ENCODE data around the gene ANKRD65.
"Not testable (repeated sequence)": the region's sequence is repeated elsewhere in the genome, so short reads cannot be mapped to it uniquely, and the experiment has no call there.

The ANKRD65 gene

DNA sequence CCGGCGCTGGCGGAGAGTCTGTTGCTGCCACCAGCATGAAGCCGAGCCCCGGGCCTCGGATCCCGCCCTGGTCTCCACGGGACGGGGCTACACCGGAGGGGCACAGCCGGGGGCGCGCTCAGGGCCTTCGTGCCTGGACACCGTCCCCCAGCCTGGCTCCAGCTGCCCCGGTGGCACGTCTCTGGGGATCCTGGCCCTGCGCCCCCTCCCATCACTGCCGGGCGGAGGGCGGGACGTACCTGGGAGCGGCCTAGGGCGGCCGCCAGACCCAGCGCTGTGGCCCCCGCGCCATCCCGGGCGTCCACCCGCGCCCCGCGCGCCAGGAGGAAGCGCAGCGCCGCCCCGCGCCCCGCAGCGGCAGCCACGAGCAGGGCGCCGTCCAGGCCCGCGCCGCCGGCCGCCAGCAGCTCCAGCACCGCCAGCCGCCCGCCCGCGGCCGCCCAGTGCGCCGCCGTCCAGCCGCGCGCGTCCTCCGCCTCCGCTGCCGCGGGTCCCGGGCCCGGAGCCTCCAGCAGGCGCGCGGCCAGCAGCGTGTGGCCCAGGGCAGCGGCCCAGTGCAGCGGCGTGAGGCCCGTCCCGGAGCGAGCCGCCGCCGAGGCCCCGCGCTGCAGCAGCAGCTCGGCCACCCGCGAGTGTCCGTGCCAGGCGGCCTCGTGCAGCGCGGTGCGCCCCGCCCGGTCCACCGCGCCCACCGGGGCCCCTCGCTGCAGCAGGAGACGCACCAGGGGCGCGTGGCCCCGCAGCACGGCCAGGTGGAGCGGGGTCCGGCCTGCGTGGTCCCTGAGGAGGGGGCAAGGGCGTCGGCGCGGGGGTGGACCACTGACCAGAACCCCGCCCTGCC lies 1.0 kb downstream of the ANKRD65 start:
- H3K27me3 ChIP-seq (replicated peaks; ENCODE audit: control insufficient read depth, insufficient read depth, low read length) = no peaks in the 10 kb centered on the region
- DNase-seq (ENCODE audit: low read depth) = peak; percentile 37
- peak overlapping the region; percentile 41 for H3K4me3 ChIP-seq (ENCODE audit: low read length)

DNA sequence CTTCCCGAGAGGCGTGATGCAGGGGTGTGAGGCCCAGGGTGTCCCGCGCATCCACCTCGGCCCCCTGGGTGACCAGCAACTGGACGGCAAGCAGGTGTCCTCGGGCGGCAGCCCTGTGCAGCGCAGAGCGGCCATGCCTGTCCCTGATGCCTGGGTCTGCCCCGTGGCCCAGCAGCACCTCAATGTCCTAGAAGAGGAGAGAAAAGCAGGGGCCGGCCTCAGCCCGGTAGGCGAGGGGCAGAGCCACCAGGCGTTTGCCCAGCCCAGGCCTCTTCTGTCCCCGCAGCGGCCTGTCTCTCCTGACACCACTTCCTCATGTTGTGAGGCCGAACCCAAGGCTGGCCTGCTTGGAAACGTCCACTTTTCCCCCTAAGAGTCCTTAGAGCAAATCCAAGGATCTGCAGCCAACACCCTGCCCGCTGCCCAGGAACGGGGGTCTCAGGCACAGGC lies 1.7 kb downstream of the ANKRD65 start:
- DNase-seq (ENCODE audit: low read depth) = no peak
- H3K4me3 ChIP-seq (ENCODE audit: low read length) = peak overlapping the region; percentile 41
- no peaks in the 10 kb centered on the region for H3K36me3 ChIP-seq (ENCODE audit: control insufficient read depth, insufficient read depth, low read length, severe bottlenecking)
- peak overlapping the region; percentile 64 for H3K9ac ChIP-seq (ENCODE audit: low read length)
- no peaks in the 10 kb centered on the region for H3K27me3 ChIP-seq (replicated peaks; ENCODE audit: control insufficient read depth, insufficient read depth, low read length)
- no peaks in the 10 kb centered on the region for H3K4me1 ChIP-seq (ENCODE audit: control insufficient read depth, insufficient read depth, low read length)
- no peaks in the 10 kb centered on the region for H3K9me3 ChIP-seq (ENCODE audit: control insufficient read depth, low read length)

More for the DNA sequence above, 1.0 kb downstream of the ANKRD65 start:
- Histone ChIP-seq H3K9me3 (ENCODE audit: control insufficient read depth, low read length) (no peaks in the 10 kb centered on the region), H3K36me3 (ENCODE audit: control insufficient read depth, insufficient read depth, low read length, severe bottlenecking) (no peaks in the 10 kb centered on the region), H3K4me1 (ENCODE audit: control insufficient read depth, insufficient read depth, low read length) (no peaks in the 10 kb centered on the region), H3K9ac (ENCODE audit: low read length) (peak overlapping the region; percentile 64)

DNA sequence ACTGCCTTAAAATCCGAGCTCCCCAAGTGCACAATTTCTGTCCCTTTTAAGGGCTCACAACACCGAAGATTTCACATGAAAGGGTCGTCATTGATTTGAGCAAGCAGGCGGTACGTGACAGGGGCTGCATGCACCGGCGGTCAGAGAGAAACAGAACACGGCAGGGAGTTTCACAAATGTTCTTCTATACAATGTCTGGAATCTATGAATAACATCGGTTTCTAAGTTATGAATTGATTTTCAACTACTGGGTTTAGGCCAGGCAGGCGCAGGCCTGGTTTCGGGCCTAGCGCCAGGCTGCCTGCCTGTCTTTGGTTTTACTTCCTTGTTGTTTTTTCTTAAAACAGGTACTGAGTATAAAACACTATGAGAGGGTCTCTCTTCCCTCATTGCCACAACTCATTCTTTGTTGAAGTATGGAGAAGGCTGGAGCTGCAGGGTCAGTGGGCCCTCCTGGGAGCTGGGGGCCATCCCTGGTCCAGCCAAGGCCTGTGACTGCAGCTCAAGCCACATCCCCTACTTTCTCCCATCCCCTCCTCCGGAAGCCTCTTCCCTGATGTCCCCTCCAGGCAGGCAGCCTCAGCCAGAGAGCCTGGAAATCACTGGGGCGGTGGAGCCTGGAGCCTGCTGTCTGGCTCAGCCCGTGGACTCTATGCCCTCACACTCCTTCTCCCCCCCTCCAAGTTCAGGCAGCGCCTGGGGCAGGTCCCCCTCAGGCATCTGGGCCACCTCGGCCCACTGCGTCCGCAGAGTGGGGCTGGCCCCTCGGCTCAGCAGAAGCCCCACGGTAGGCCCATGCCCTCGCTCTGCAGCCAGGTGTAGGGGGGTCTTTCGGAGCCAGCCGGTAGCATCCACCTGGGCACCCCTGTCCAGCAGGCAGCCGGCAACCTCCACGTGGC lies 2.4 kb downstream of the ANKRD65 start:
- Histone ChIP-seq H3K36me3 (ENCODE audit: control insufficient read depth, insufficient read depth, low read length, severe bottlenecking) (no peaks in the 10 kb centered on the region), H3K9ac (ENCODE audit: low read length) (no peak overlapping the region), H3K4me1 (ENCODE audit: control insufficient read depth, insufficient read depth, low read length) (no peaks in the 10 kb centered on the region), H3K27me3 (replicated peaks; ENCODE audit: control insufficient read depth, insufficient read depth, low read length) (no peaks in the 10 kb centered on the region), H3K4me3 (ENCODE audit: low read length) (no peak overlapping the region), H3K9me3 (ENCODE audit: control insufficient read depth, low read length) (no peaks in the 10 kb centered on the region)
- no peak for DNase-seq (ENCODE audit: low read depth)

DNA sequence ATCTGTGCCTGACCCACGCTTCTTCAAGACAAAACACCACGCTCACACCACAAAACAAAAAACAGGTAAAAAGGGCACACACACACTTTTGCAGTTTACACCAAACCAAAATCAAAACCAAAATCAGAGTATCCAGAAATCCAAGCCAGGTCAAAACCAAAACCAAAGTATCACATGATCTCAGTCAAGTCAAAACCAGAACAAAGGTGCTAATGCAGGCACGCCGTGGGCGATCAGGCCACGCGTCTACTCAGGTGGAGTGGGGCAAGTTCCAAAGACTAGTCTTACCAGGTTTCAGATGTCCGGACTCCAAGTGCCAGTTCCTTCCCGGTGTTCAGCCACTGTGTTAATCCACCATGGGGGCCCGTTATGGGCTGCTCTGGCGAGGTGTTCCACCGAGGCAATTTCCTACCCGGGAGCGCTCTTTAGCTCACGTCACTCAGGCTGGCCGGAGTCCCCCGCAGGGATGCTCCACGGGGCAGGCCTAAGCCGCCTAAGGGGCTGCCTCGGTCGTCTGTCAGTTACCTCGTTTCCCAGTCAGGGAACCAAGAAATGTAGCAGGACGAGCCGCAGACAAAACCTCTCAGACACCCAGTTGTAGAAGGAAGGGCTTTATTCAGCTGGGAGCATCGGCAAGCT lies 3.1 kb downstream of the ANKRD65 start:
- not testable (repeated sequence) for H3K4me1 ChIP-seq (ENCODE audit: control insufficient read depth, insufficient read depth, low read length); H3K36me3 ChIP-seq (ENCODE audit: control insufficient read depth, insufficient read depth, low read length, severe bottlenecking); H3K4me3 ChIP-seq (ENCODE audit: low read length); H3K27me3 ChIP-seq (replicated peaks; ENCODE audit: control insufficient read depth, insufficient read depth, low read length); H3K9me3 ChIP-seq (ENCODE audit: control insufficient read depth, low read length); DNase-seq (ENCODE audit: low read depth); H3K9ac ChIP-seq (ENCODE audit: low read length)

DNA sequence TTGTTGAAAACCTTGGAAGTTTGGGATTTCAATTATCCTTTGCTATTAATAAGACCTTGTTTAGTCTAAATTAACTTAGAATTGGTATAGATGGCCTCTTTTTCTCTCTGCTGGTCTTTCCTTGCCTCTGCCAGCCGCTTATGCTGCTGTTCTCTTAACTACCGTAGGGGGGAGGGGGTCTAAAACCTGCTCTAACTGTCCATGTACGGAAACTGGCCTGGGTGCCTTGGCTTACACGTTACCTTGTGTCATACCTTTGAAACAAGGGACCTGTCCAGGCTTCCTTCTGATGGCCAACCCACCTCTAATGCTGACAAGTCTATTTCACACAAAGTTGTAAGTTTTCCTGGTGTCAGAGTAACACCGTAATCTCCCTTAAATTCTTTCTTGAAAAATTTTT lies 3.7 kb downstream of the ANKRD65 start:
- H3K36me3 ChIP-seq (ENCODE audit: control insufficient read depth, insufficient read depth, low read length, severe bottlenecking); H3K9me3 ChIP-seq (ENCODE audit: control insufficient read depth, low read length); H3K4me3 ChIP-seq (ENCODE audit: low read length); H3K9ac ChIP-seq (ENCODE audit: low read length); H3K4me1 ChIP-seq (ENCODE audit: control insufficient read depth, insufficient read depth, low read length); H3K27me3 ChIP-seq (replicated peaks; ENCODE audit: control insufficient read depth, insufficient read depth, low read length); DNase-seq (ENCODE audit: low read depth): not testable (repeated sequence)

DNA sequence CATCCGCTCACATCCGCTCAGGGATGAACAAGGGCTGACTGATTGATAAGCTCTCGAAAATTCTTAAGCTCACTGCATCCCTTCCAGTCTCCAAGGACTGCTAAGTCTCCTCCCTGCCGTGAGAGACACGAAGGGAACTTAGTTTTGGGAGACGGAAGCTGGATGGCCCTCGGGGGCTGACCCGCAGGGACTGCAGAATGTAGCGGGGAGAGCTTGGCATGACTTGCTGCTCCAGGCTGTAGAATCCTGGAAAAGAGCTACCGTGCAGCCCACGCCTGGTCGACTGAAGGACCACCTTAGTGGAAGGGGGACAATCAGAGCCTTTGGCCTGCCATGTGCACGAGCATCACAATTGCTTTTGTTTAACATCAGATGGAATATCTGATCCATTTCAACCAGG lies 5.3 kb downstream of the ANKRD65 start:
- Histone ChIP-seq H3K27me3 (replicated peaks; ENCODE audit: control insufficient read depth, insufficient read depth, low read length) (no peaks in the 10 kb centered on the region), H3K4me1 (ENCODE audit: control insufficient read depth, insufficient read depth, low read length) (no peaks in the 10 kb centered on the region), H3K4me3 (ENCODE audit: low read length) (no peak overlapping the region), H3K9me3 (ENCODE audit: control insufficient read depth, low read length) (no peaks in the 10 kb centered on the region), H3K36me3 (ENCODE audit: control insufficient read depth, insufficient read depth, low read length, severe bottlenecking) (no peaks in the 10 kb centered on the region), H3K9ac (ENCODE audit: low read length) (no peak overlapping the region)
- no peak for DNase-seq (ENCODE audit: low read depth)

DNA sequence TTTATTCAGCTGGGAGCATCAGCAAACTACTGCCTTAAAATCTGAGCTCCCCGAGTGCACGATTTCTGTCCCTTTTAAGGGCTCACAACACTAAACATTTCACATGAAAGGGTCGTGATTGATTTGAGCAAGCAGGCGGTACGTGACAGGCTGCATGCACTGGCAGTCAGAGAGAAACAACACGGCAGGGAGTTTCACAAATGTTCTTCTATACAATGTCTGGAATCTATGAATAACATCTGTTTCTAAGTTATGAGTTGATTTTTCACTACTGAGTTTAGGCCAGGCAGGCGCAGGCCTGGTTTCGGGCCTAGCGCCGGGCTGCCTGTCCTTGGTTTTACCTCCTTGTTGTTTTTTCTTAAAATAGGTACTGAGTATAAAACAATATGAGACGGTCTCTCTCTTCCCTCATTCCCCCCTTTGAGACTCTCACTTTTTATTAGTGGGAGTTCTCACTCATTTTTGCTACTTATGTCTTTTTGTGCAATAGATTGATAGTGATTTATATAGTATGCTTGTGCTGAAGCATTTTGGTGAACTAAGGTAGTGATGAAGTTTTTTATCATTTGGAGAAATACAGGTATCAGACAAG lies 8.7 kb downstream of the ANKRD65 start:
- H3K9ac ChIP-seq (ENCODE audit: low read length); H3K4me1 ChIP-seq (ENCODE audit: control insufficient read depth, insufficient read depth, low read length); DNase-seq (ENCODE audit: low read depth); H3K9me3 ChIP-seq (ENCODE audit: control insufficient read depth, low read length); H3K27me3 ChIP-seq (replicated peaks; ENCODE audit: control insufficient read depth, insufficient read depth, low read length); H3K36me3 ChIP-seq (ENCODE audit: control insufficient read depth, insufficient read depth, low read length, severe bottlenecking); H3K4me3 ChIP-seq (ENCODE audit: low read length): not testable (repeated sequence)

DNA sequence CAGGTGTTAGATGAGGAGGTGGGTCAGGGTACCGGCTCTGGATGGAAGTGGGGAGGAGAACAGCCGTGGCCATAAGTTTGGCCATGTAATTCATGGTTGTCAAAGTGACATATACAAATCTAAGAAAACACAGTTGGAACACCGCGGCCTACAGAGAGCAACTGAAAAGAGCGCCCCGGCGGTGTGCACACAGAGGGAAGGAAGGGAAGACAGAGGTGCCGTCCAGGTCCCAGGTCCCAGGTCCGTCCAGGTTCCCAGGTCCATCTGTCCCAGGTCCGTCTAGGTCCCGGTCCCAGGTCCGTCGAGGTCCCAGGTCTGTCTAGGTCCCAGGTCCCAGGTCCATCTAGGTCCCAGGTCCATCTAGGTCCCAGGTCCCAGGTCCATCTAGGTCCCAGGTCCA lies 9.4 kb downstream of the ANKRD65 start:
- H3K4me1 ChIP-seq (ENCODE audit: control insufficient read depth, insufficient read depth, low read length) = peaks cover 8% of the 10 kb centered on the region
- DNase-seq (ENCODE audit: low read depth) = no peak
- H3K4me3 ChIP-seq (ENCODE audit: low read length) = no peak overlapping the region
- no peaks in the 10 kb centered on the region for H3K9me3 ChIP-seq (ENCODE audit: control insufficient read depth, low read length)
- H3K36me3 ChIP-seq (ENCODE audit: control insufficient read depth, insufficient read depth, low read length, severe bottlenecking) = no peaks in the 10 kb centered on the region
- H3K9ac ChIP-seq (ENCODE audit: low read length) = no peak overlapping the region
- H3K27me3 ChIP-seq (replicated peaks; ENCODE audit: control insufficient read depth, insufficient read depth, low read length) = no peaks in the 10 kb centered on the region

DNA sequence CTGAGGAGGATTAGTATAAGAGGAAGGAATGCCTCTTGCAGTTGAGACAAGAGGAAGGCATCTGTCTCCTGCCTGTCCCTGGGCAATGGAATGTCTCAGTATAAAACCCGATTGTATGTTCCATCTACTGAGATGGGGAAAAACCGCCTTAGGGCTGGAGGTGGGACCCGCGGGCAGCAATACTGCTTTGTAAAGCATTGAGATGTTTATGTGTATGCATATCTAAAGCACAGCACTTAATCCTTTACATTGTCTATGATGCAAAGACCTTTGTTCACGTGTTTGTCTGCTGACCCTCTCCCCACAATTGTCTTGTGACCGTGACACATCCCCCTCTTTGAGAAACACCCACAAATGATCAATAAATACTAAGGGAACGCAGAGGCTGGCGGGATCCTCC lies 10.8 kb downstream of the ANKRD65 start:
- not testable (repeated sequence) for DNase-seq (ENCODE audit: low read depth); H3K9me3 ChIP-seq (ENCODE audit: control insufficient read depth, low read length); H3K9ac ChIP-seq (ENCODE audit: low read length); H3K36me3 ChIP-seq (ENCODE audit: control insufficient read depth, insufficient read depth, low read length, severe bottlenecking); H3K4me3 ChIP-seq (ENCODE audit: low read length); H3K27me3 ChIP-seq (replicated peaks; ENCODE audit: control insufficient read depth, insufficient read depth, low read length)
- peaks cover 19% of the 10 kb centered on the region for H3K4me1 ChIP-seq (ENCODE audit: control insufficient read depth, insufficient read depth, low read length)

DNA sequence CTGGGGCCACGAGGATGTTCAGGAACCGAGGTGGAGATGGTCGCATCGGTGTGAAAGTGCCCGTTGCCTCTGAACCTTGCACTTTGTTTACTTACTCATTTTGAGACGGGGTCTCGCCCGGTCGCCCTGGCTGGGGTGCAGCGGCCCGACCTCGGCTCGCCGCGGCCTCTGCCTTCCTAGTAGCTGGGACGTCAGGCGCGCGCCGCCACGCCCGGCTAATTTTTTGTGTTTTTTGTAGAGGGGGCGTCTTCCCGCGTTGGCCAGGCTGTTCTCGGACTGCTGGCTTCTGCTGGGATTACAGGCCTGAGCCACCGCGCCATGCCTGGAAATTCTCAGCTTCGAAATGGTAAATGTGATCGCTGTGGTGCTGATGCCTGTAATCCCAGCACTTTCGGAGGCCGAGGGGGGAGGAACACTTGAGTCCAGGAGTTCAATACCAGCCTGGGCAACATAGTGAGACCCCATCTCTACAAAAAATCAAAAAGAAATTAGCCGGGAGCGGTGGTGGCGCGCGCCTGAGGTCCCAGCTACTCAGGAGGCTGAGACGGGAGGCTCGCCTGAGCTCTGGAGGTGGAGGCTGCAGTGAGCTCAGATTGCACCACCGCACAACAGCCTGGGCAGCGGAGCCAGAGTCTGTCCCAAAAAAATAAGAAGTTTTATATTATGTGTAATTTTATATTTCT lies 13.3 kb downstream of the ANKRD65 start:
- H3K4me1 ChIP-seq (ENCODE audit: control insufficient read depth, insufficient read depth, low read length) = peaks cover 20% of the 10 kb centered on the region
- peak overlapping the region; percentile 96 for H3K4me3 ChIP-seq (ENCODE audit: low read length)
- no peaks in the 10 kb centered on the region for H3K9me3 ChIP-seq (ENCODE audit: control insufficient read depth, low read length)
- peak; percentile 72 for DNase-seq (ENCODE audit: low read depth)
- H3K9ac ChIP-seq (ENCODE audit: low read length) = peak overlapping the region; percentile 98
- peaks cover 25% of the 10 kb centered on the region for H3K36me3 ChIP-seq (ENCODE audit: control insufficient read depth, insufficient read depth, low read length, severe bottlenecking)
- H3K27me3 ChIP-seq (replicated peaks; ENCODE audit: control insufficient read depth, insufficient read depth, low read length) = no peaks in the 10 kb centered on the region

Measured in adipocyte (in vitro differentiated cells).